GM21737 (cell line): ENCODE measurements around the gene MYO15B.
A peak's percentile ranks its signal among the peaks of the same experiment; 100 is the strongest.
"Not testable (repeated sequence)": the region's sequence is repeated elsewhere in the genome, so short reads cannot be mapped to it uniquely, and the experiment has no call there.

Source experiments
- ATAC-seq: cut with Tn5 transposase; IDR thresholded peaks from one replicate; pipeline ENCODE4 v1.9.1; 2021; ENCODE audit warnings: mild to moderate bottlenecking, moderate library complexity; ENCODE audit not compliant: unreplicated experiment

The MYO15B gene

GRCh38 chr17:75575197-75575596, 12.4 kb upstream of the MYO15B start:
- ATAC-seq = no peak

GRCh38 chr17:75575728-75576127, 11.9 kb upstream of the MYO15B start:
- no peak for ATAC-seq

GRCh38 chr17:75576661-75577060, 10.9 kb upstream of the MYO15B start:
- no peak for ATAC-seq

GRCh38 chr17:75581121-75581725, 6.4 kb upstream of the MYO15B start:
- not testable (repeated sequence) for ATAC-seq

- ATAC-seq = not testable (repeated sequence)
These were observed 4.4 kb upstream of the MYO15B start for GRCh38 chr17:75583197-75583596.

GRCh38 chr17:75584849-75585175, 2.8 kb upstream of the MYO15B start:
- no peak for ATAC-seq

GRCh38 chr17:75588596-75589011, 1.0 kb downstream of the MYO15B start:
- ATAC-seq = peak; percentile 8

GRCh38 chr17:75589012-75589918, 1.7 kb downstream of the MYO15B start:
- peak; percentile 73 for ATAC-seq

- no peak for ATAC-seq
These were observed 2.3 kb downstream of the MYO15B start for GRCh38 chr17:75589919-75590303.

GRCh38 chr17:75590314-75590761, 2.7 kb downstream of the MYO15B start:
- ATAC-seq = no peak

GRCh38 chr17:75590849-75591721, 3.5 kb downstream of the MYO15B start:
- no peak for ATAC-seq

GRCh38 chr17:75591722-75592302, 4.2 kb downstream of the MYO15B start:
- ATAC-seq = no peak

GRCh38 chr17:75592348-75593020, 4.9 kb downstream of the MYO15B start:
- no peak for ATAC-seq

- not testable (repeated sequence) for ATAC-seq
These were observed 5.8 kb downstream of the MYO15B start for GRCh38 chr17:75593430-75593829.

GRCh38 chr17:75594499-75595283, 7.1 kb downstream of the MYO15B start:
- no peak for ATAC-seq

- ATAC-seq = no peak
These were observed 7.8 kb downstream of the MYO15B start for GRCh38 chr17:75595284-75595919.

- no peak for ATAC-seq
These were observed 8.3 kb downstream of the MYO15B start for GRCh38 chr17:75595920-75596313.

- no peak for ATAC-seq
These were observed 8.9 kb downstream of the MYO15B start for GRCh38 chr17:75596320-75597087.
